ENCODE data around the gene CERT1. TPM values are rescaled to one million over a fixed set of nuclear protein-coding genes. Genes with fewer than 3 reads are reported as not detected.

The CERT1 gene
- total RNA-seq, 1 experiment from 2014 or later: 50.2 TPM

- no peak overlapping the region for H3K18ac ChIP-seq (ENCODE audit: insufficient read length, low read depth, low read length)
- peaks cover 3 to 10% (median 4%) of the 10 kb centered on the region in 3 experiments for H3K36me3 Mint-ChIP-seq (ENCODE audit: insufficient read depth in 1 of 3, low read depth in 3 of 3)
- WGBS (ENCODE audit: extremely low coverage, insufficient read length, low lambda C conversion rate): no CpG with 5 or more reads among the region's 8 CpGs
Observed at GRCh38 chr5:75460942-75461610, 50.4 kb downstream of the CERT1 start.

More at GRCh38 chr5:75460942-75461610, 50.4 kb downstream of the CERT1 start:
- Histone ChIP-seq H2AK5ac (ENCODE audit: insufficient read length, low read length) (no peak overlapping the region), H3K4me1 (ENCODE audit: insufficient read depth, low read length) (peaks cover 10% of the 10 kb centered on the region), H3K9ac (ENCODE audit: extremely low read depth, insufficient read length, low read length) (no peak overlapping the region), H4K8ac (replicated peaks; ENCODE audit: insufficient read length, low read depth, low read length) (no peak overlapping the region), H2BK120ac (ENCODE audit: low read depth, low read length, poor library complexity, severe bottlenecking) (no peak overlapping the region), H3K27me3 (ENCODE audit: insufficient read depth, low read length) (no peaks in the 10 kb centered on the region), H4K5ac (ENCODE audit: insufficient read length, low read depth, low read length) (no peak overlapping the region), H2BK5ac (ENCODE audit: insufficient read length, low read length) (no peak overlapping the region), H2AFZ (ENCODE audit: low read length) (no peak overlapping the region), H3K14ac (ENCODE audit: insufficient read depth, low read length) (no peak overlapping the region), H4K91ac (ENCODE audit: insufficient read length, low read depth, low read length) (no peak overlapping the region), H3K56ac (ENCODE audit: insufficient read length, low read depth, low read length) (no peak overlapping the region), H3K4me2 (ENCODE audit: insufficient read depth, insufficient read length, low read length) (no peak overlapping the region), H2BK20ac (ENCODE audit: low read depth, low read length, poor library complexity, severe bottlenecking) (no peak overlapping the region), H2BK12ac (ENCODE audit: insufficient read length, low read depth, low read length) (no peak overlapping the region), H3K79me2 (ENCODE audit: insufficient read depth, low read length) (no peaks in the 10 kb centered on the region; the same call in 1 of the 2 replicates), H3K9me3 (ENCODE audit: control insufficient read depth, low read depth, low read length) (no peaks in the 10 kb centered on the region), H3T11ph (ENCODE audit: low read length) (no peak overlapping the region), H3K23ac (ENCODE audit: insufficient read length, low read depth, low read length) (no peak overlapping the region), H3K23me2 (ENCODE audit: insufficient read length, low read depth, low read length, poor library complexity, severe bottlenecking) (no peaks in the 10 kb centered on the region), H3K79me1 (ENCODE audit: insufficient read depth, low read depth, low read length, poor library complexity, severe bottlenecking) (peaks cover 7% of the 10 kb centered on the region), H3K27ac (ENCODE audit: insufficient read length, low read depth, low read length) (no peak overlapping the region), H2BK15ac (ENCODE audit: low read depth, low read length) (no peak overlapping the region), H3K4ac (ENCODE audit: low read depth, low read length) (no peak overlapping the region), H4K20me1 (ENCODE audit: control insufficient read depth, insufficient read depth, insufficient read length) (no peaks in the 10 kb centered on the region)
- H3K27me3 Mint-ChIP-seq (ENCODE audit: low read depth): no peaks in the 10 kb centered on the region
- H3K4me3 Mint-ChIP-seq: no peak overlapping the region
- peaks cover 28 to 37% of the 10 kb centered on the region in 2 experiments for H3K4me1 Mint-ChIP-seq
- no peak for DNase-seq
- peaks cover 0 to 6% of the 10 kb centered on the region in 2 experiments; a peak in 2 of 5 replicates for H3K9me3 Mint-ChIP-seq
- TF ChIP-seq CTCF (conservative IDR thresholded peaks at IDR 0.05): no peak
- H3K27ac Mint-ChIP-seq: 0 out of 7 replicates have a peak overlapping the region, but pooled peaks of 1 of the 3 experiments have one; percentile 5

Measured in H9 (cell line).